SK-N-MC (cell line): ENCODE results near the gene KATNB1.

ENCODE experiments used
- DNase-seq: peaks from one replicate; pipeline ENCODE4 v3.0.0-alpha.2; 2011; ENCODE audit warnings: low read depth, low spot score
- H3K27ac ChIP-seq: fragments of 200-600 bp; sonication (generic); 2 replicates; pipeline ENCODE4 v1.5.1; 2016; ENCODE audit warnings: mixed run types
- H3K36me3 ChIP-seq: fragments of 200-600 bp; sonication (generic); 2 replicates; pipeline ENCODE4 v1.6.1; 2017; ENCODE audit warnings: antibody characterized with exemption, low read length, mixed read lengths; ENCODE audit not compliant: insufficient read depth
- H3K4me3 ChIP-seq: fragments of 200-600 bp; sonication (generic); 2 replicates; pipeline ENCODE4 v1.5.1; 2016
- H3K9ac ChIP-seq: fragments of 200-600 bp; sonication (generic); 2 replicates; pipeline ENCODE4 v1.8.0; 2017; ENCODE audit warnings: mixed run types, mixed read lengths; ENCODE audit not compliant: insufficient read length
- H3K9me3 ChIP-seq: fragments of 200-600 bp; sonication (generic); 2 replicates; pipeline ENCODE4 v1.6.1; 2017; ENCODE audit warnings: low read depth, mild to moderate bottlenecking, antibody characterized with exemption, low read length, moderate library complexity, mixed read lengths
- EZH2 ChIP-seq: fragments of 200-600 bp; sonication (generic); IDR thresholded peaks from one replicate; pipeline ENCODE4 v1.6.1; 2017; ENCODE audit warnings: antibody characterized with exemption
- FOXP2 ChIP-seq: optimal IDR thresholded peaks from 2 replicates; pipeline ENCODE3; 2011; ENCODE audit warnings: mild to moderate bottlenecking, moderate library complexity; ENCODE audit not compliant: insufficient read depth; ENCODE audit errors: extremely low read length, control extremely low read depth
- POLR2AphosphoS5 ChIP-seq: IDR thresholded peaks from 2 replicates; pipeline ENCODE4 v1.6.1; 2012; ENCODE audit warnings: mild to moderate bottlenecking, low read depth, low read length, borderline replicate concordance

Gene KATNB1

DNA sequence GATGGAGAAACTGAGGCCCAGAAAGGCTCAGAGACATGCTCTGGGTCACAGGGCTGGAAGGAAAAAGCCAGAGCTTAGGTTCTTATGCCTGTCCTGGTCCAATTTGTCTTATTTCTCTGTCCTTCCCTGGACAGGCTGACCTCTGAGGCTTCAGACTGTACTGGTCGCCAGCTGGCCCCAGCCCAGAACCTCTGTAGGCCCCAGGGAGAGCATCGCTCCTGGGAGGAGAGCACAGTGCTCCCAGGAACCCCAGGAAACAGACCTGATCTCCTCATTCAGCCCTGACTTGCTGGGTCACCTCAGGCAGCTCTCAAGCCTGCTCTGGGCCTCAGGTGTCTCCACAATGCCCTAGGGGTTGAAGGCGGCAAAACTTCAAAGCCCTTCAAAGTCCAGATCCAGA is 36.1 kb upstream of the KATNB1 start:
- Histone ChIP-seq H3K9ac (no peak overlapping the region), H3K4me3 (no peak overlapping the region), H3K27ac (no peak overlapping the region), H3K9me3 (no peaks in the 10 kb centered on the region), H3K36me3 (no peaks in the 10 kb centered on the region)
- no peak for TF ChIP-seq EZH2
- no peak for TF ChIP-seq POLR2AphosphoS5
- no peak for TF ChIP-seq FOXP2
- no peak for DNase-seq

DNA sequence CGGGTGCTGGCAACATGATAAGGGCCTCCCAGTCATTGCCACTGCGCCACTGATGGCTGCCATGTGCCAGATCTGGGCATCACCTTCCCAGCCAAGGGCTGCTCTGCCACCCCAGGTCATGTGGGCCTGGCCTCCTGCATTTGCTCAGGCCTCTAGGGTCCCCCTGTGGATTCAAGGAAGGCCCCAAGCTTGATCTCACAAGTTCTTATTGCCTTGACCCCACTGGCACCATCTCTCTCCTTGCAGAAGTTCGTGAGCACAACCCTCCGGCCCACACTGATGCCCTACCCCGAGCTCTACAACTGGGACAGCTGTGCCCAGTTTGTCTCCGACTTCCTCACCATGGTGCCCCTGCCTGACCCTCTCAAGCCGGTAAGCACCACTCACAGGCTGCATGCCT is 35.7 kb upstream of the KATNB1 start:
- no peak for DNase-seq
- Histone ChIP-seq H3K27ac (no peak overlapping the region), H3K4me3 (no peak overlapping the region)

GRCh38 chr16:57700781-57701551 is 34.6 kb upstream of the KATNB1 start:
- Histone ChIP-seq H3K27ac (no peak overlapping the region), H3K4me3 (no peak overlapping the region), H3K36me3 (no peaks in the 10 kb centered on the region), H3K9me3 (no peaks in the 10 kb centered on the region), H3K9ac (no peak overlapping the region)
- no peak for TF ChIP-seq EZH2
- no peak for TF ChIP-seq FOXP2
- no peak for TF ChIP-seq POLR2AphosphoS5
- DNase-seq, result no peak

More for the DNA sequence above, 35.7 kb upstream of the KATNB1 start:
- Histone ChIP-seq H3K9ac (no peak overlapping the region), H3K36me3 (no peaks in the 10 kb centered on the region), H3K9me3 (no peaks in the 10 kb centered on the region)
- no peak for TF ChIP-seq POLR2AphosphoS5
- no peak for TF ChIP-seq FOXP2
- TF ChIP-seq EZH2, result no peak

- TF ChIP-seq EZH2, result no peak
- no peak for TF ChIP-seq FOXP2
- no peak for TF ChIP-seq POLR2AphosphoS5
- H3K9me3 ChIP-seq, result no peaks in the 10 kb centered on the region
- no peak overlapping the region for H3K9ac ChIP-seq
- no peak overlapping the region for H3K27ac ChIP-seq
- DNase-seq, result no peak
- H3K4me3 ChIP-seq, result no peak overlapping the region
- no peaks in the 10 kb centered on the region for H3K36me3 ChIP-seq
These were observed 33.7 kb upstream of the KATNB1 start for GRCh38 chr16:57701759-57702371.

GRCh38 chr16:57703416-57704010 is 32.1 kb upstream of the KATNB1 start:
- H3K4me3 ChIP-seq, result no peak overlapping the region
- TF ChIP-seq POLR2AphosphoS5, result no peak
- no peak for TF ChIP-seq FOXP2
- TF ChIP-seq EZH2, result no peak

GRCh38 chr16:57704011-57704904 is 31.3 kb upstream of the KATNB1 start:
- Histone ChIP-seq H3K9me3 (no peaks in the 10 kb centered on the region), H3K27ac (no peak overlapping the region), H3K36me3 (no peaks in the 10 kb centered on the region), H3K4me3 (no peak overlapping the region), H3K9ac (no peak overlapping the region)
- no peak for TF ChIP-seq EZH2
- TF ChIP-seq FOXP2, result no peak
- no peak for TF ChIP-seq POLR2AphosphoS5
- no peak for DNase-seq

More at GRCh38 chr16:57703416-57704010, 32.1 kb upstream of the KATNB1 start:
- no peaks in the 10 kb centered on the region for H3K36me3 ChIP-seq
- no peak overlapping the region for H3K27ac ChIP-seq
- H3K9me3 ChIP-seq, result no peaks in the 10 kb centered on the region
- no peak for DNase-seq
- H3K9ac ChIP-seq, result no peak overlapping the region

- H3K27ac ChIP-seq, result no peak overlapping the region
- H3K9ac ChIP-seq, result no peak overlapping the region
- DNase-seq, result no peak
- no peaks in the 10 kb centered on the region for H3K9me3 ChIP-seq
- H3K4me3 ChIP-seq, result no peak overlapping the region
- TF ChIP-seq FOXP2 (no peak), POLR2AphosphoS5 (no peak), EZH2 (no peak)
- no peaks in the 10 kb centered on the region for H3K36me3 ChIP-seq
These were observed 30.4 kb upstream of the KATNB1 start for GRCh38 chr16:57704905-57705852.
